ES-I3 (cell line): ENCODE measurements around the gene DPH7.
"Not testable (repeated sequence)": the region's sequence is repeated elsewhere in the genome, so short reads cannot be mapped to it uniquely, and the experiment has no call there.

Experiments
- H3K36me3 ChIP-seq: 2 replicates; pipeline ENCODE4 v1.6.1; 2013; ENCODE audit warnings: mild to moderate bottlenecking, low read length, control low read depth, moderate library complexity; ENCODE audit not compliant: insufficient read depth
- H3K4me1 ChIP-seq: 2 replicates; pipeline ENCODE4 v1.6.1; 2013; ENCODE audit warnings: mild to moderate bottlenecking, control low read depth, low read length; ENCODE audit not compliant: insufficient read depth
- H3K9ac ChIP-seq: 2 replicates; pipeline ENCODE4 v1.6.1; 2013; ENCODE audit warnings: low read depth, mild to moderate bottlenecking, low read length, moderate library complexity
- H3K9me3 ChIP-seq: 2 replicates; pipeline ENCODE4 v1.6.1; 2013; ENCODE audit warnings: mild to moderate bottlenecking, low read length, moderate library complexity; ENCODE audit not compliant: control insufficient read depth, insufficient read depth

The DPH7 gene

DNA sequence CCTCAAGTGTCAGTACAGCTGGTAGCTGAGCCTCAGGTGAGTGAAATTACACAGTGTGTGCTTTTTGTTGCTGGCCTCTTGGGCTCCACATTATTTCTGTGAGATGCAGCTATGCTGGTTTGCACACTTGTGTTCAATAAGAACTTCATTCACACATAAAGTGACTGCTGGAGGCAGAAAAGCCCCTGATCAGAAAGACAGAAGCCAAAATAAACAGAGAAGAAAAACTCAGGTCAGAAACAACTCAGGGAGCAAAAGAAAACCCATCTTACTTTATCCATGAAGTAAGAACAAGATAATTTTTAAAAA is 43.7 kb downstream of the DPH7 start:
- no peak overlapping the region for H3K9ac ChIP-seq
- H3K9me3 ChIP-seq = no peaks in the 10 kb centered on the region
- no peaks in the 10 kb centered on the region for H3K4me1 ChIP-seq
- no peaks in the 10 kb centered on the region for H3K36me3 ChIP-seq

DNA sequence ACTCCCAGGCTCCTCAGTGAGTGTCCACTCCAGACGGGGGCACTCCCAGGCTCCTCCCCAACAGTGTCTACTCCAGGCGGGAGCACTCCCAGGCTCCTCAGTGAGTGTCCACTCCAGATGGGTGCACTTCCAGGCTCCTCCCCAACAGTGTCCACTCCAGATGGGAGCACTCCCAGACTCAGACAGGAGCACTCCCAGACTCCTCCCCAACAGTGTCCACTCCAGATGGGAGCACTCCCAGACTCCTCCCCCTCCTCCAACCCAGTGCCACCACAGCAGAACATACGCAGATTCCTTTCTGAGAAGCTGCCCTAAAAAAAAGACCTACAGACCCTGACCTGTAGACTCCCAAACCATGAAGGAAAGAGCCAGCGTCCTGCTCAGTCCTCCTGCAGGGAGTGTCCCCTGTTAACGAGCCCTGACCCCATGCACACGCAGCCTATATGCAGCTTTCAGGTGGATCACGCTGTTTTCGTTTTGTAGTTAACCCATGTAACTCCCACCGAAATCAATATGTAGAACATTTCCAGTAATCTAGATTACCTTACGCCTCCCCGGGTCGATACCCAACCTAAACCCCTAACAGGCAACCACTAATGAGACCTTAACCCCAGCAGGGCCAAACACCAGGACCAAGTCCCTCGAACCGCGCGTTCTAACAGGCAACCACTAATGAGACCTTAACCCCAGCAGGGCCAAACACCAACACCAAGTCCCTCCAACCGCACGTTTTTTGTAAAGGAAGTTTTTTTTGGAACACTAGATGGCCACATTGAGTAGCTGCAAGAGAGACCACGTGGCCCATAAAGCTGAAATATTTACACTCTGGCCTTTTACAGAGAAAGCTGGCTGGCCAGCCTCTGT is 44.2 kb downstream of the DPH7 start:
- H3K9me3 ChIP-seq = no peaks in the 10 kb centered on the region
- H3K36me3 ChIP-seq = no peaks in the 10 kb centered on the region
- no peaks in the 10 kb centered on the region for H3K4me1 ChIP-seq
- H3K9ac ChIP-seq = no peak overlapping the region

DNA sequence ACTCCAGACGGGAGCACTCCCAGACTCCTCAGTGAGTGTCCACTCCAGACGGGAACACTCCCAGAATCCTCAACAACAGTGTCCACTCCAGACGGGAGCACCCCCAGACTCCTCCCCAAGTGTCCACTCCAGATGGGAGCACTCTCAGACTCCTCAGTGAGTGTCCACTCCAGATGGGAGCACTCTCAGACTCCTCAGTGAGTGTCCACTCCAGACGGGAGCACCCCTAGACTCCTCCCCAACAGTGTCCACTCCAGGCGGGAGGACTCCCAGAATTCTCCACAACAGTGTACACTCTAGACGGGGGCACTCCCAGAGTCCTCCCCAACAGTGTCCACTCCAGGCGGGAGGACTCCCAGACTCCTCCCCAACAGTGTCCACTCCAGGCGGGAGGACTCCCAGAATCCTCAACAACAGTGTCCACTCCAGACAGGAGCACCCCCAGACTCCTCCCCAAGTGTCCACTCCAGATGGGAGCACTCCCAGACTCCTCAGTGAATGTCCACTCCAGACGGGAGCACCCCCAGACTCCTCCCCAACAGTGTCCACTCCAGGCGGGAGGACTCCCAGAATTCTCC is 45.7 kb downstream of the DPH7 start:
- not testable (repeated sequence) for H3K9me3 ChIP-seq, H3K4me1 ChIP-seq, H3K9ac ChIP-seq, H3K36me3 ChIP-seq

DNA sequence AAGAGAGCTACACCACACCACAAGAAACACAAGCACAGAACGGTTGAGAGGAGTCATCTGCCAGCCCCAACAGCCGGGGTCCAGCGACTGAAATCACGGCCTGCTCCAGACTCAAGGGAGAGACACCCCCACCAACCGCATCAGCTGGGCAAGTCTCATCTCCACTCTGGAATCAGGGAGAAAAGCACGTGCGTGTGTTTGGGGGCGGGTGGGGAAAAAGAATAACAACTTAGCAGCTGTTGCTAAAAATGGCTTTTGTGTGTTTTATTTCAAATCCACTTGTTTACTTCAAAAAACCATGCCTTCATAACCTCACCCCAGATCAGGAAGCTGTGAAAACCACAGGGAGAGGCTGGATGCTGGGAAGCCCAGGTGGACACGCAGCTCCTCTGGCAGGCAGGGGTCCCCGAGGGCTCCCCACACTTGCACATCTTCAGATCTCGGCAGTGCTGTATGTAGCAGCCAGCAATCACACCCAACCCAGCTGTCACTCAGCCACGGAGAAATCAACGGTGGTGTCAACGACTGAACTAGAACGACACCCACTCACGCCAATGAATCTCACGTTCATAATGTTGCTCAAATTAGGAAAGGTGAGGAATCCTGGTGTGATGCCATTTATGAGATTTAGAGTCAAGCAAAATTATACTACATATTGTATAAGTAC is 47.5 kb downstream of the DPH7 start:
- Histone ChIP-seq H3K9ac (no peak overlapping the region), H3K9me3 (no peaks in the 10 kb centered on the region), H3K36me3 (no peaks in the 10 kb centered on the region), H3K4me1 (no peaks in the 10 kb centered on the region)

DNA sequence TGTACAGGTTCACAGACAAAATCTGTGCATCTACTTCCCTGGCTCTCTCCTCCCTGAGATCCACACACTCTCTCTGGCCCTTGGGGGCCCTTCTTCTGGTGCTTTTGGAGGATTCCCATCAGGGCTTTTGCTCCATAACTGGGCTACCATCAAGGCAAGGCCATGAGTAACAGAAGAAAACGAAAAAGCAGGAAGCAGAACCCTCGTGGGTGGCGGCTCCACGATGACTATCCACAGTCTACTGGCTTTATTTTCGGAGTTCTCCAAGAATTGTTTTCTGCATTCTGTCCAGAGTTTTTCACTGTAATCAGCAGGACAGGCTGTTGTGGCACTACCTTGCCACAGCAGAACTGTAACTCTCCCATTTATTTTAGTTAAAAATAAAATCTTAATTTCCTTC is 48.4 kb downstream of the DPH7 start:
- no peak overlapping the region for H3K9ac ChIP-seq
- no peaks in the 10 kb centered on the region for H3K4me1 ChIP-seq
- no peaks in the 10 kb centered on the region for H3K9me3 ChIP-seq
- no peaks in the 10 kb centered on the region for H3K36me3 ChIP-seq

DNA sequence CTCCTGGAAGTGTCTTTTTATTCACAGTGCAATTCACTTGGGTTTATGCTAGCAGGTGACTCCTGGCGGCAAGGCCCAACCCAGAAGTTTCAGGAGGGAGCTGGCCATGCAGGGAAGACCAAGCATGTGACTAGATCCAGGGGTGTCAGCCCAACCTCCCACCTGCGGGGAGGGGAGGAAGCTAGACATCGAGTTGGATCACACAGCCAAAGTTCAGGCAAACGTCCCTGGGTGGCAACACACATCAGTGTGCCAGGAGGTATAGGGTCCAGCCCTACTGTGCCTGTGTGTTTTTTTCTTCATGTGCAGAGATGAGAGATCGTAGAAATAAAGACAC is 53.8 kb downstream of the DPH7 start:
- no peaks in the 10 kb centered on the region for H3K4me1 ChIP-seq
- H3K9me3 ChIP-seq = no peaks in the 10 kb centered on the region
- no peak overlapping the region for H3K9ac ChIP-seq
- no peaks in the 10 kb centered on the region for H3K36me3 ChIP-seq

DNA sequence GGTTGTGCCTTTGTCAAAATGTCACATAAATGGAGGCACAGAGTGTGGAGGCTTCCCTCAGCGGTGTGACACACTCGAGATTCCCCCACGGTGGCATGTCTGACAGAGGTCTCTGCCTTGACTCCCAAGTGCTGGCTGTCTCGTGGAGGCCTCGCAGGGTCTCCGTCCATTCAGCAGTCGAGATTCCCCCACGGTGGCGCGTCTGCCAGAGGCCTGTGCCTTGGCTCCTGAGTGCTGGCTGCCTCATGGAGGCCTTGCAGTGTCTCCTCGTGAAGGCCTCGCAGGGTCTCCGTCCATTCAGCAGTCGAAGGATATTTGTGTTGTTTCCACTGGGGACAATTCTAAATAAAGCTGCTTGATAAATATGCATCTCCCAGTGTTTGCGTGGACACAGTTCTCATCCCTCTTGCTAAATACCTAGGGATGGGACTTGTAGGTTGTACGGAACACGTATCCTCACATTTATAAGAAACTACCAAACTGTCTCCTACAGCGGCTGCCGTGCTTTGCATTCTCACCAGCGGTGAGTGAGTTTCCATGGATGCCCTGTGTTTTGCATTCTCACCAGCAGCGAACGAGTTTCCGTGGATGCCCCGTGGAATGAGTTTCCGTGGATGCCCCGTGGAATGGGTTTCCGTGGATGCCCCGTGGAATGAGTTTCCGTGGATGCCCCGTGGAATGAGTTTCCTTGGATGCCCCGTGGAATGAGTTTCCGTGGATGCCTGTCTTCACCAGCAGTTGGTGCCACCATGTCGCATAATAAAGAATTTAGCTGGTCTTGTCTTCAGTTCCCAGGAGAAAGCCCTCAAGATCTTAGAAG is 54.4 kb downstream of the DPH7 start:
- no peak overlapping the region for H3K9ac ChIP-seq
- no peaks in the 10 kb centered on the region for H3K36me3 ChIP-seq
- H3K4me1 ChIP-seq = no peaks in the 10 kb centered on the region
- no peaks in the 10 kb centered on the region for H3K9me3 ChIP-seq

DNA sequence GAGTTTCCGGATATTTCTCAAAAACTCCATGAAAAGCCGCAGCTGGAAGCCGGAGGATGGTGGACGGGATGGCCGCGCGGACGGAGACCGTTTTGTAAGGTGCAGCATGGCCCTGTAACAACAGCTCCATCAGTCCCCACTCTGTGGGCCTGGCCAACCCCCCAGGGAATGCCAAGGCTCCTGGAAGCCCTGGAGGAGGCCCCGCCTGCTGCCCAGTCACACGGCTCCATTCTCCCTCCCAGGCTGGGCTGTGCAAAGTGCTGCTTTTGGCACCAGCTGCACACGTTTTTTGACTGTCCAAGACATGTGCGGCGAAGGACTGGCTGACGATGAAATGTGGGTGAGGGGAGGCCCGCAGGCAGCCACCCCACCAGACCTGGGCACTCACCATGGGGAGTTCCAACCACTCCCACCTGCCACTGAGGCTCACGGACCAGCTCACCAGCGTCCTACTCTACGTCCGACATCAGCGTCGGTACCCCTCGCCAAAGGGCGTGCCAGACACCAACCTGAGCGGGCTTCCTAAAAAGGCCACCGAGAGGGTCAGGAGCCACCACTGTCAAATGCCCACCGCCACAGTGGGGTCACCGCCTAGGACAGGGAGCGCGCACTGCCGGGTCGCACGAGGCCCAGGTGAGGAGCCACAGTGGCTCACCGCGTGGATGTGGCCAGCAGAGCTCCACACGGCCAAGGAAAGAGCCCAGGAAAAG is 55.8 kb downstream of the DPH7 start:
- H3K9me3 ChIP-seq = no peaks in the 10 kb centered on the region
- H3K9ac ChIP-seq = no peak overlapping the region
- H3K4me1 ChIP-seq = no peaks in the 10 kb centered on the region

DNA sequence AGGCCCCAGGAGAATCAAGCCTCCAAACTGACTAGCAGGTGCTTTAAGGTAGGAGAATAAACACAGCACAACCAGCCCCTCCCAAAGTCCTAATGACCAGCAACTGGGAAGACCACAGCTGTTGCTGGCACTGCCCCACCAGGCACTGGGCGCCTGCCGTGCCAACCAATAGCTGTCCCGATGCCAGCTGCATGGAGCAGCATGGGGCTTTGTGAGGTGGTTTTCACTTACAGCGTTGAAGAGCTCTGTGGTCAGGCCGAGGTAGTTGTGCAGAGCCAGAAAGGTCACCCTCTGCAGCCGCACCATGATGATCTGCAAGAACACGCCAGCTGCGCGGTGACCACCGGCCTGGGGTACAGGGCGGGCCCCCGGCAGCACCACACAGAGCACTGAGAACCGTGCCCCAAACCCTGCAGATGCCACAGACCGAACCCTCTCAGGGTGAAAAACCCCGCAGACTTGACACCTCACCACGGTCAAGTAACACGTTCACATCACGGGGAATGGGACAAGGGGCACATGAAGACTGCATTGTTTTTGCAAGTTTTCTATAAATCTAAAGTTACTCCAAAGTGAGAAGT is 57.2 kb downstream of the DPH7 start:
- Histone ChIP-seq H3K36me3 (no peaks in the 10 kb centered on the region), H3K9me3 (no peaks in the 10 kb centered on the region), H3K9ac (no peak overlapping the region), H3K4me1 (no peaks in the 10 kb centered on the region)

More for the DNA sequence above, 55.8 kb downstream of the DPH7 start:
- no peaks in the 10 kb centered on the region for H3K36me3 ChIP-seq

DNA sequence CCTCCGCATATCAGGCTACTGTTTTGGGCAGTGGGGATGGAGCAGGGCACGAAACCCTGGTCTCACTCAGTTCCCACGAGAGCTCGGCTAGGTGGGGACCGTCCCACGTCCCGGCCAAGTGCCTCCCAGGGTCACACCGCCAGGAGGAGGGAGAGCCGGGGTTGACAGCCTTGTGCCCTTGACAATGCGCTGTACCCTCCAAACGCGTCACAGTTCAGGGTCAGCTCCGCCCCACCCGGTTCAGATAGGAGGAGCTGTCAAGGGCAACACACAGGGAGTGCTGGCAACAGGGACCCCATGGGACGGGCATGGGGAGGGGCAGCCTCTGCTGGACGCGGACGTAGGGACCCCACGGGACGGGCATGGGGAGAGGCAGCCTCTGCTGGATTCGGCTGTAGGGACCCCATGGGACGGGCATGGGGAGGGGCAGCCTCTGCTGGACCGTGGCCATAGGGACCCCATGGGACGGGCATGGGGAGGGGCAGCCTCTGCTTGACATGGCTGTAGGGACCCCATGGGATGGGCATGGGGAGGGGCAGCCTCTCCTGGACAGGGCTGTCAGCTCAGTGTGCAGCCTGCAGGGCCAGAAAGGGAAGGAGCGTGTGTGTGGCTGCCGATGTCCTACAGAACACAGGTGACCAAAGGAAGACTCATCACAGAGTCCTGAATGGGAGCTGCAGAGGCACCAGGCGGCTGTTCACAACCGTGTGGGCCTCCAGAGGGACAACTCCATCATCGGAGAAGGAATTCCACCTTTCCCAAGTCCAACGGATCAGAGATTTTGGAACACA is 57.9 kb downstream of the DPH7 start:
- H3K9me3 ChIP-seq = no peaks in the 10 kb centered on the region
- no peaks in the 10 kb centered on the region for H3K4me1 ChIP-seq
- no peak overlapping the region for H3K9ac ChIP-seq
- no peaks in the 10 kb centered on the region for H3K36me3 ChIP-seq

DNA sequence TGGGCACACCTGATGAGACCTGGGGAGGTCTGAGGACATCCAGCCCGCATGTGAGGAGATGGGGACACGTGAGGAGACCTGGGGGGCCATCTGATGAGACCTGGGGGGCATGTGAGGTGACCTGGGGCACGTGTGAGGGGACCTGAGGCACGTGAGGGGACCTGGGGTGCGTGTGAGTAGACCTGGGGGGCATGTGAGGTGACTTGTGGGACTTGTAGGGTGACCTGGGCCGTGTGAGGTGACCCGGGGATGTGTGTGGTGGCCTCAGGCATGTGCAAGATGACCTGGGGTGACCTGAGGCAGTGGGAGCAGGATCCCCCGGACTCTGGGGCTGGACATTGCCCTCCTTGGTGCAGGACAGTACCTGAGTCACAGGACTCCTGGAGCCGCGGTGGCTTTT is 59.2 kb downstream of the DPH7 start:
- H3K4me1 ChIP-seq = no peaks in the 10 kb centered on the region
- no peak overlapping the region for H3K9ac ChIP-seq
- H3K36me3 ChIP-seq = no peaks in the 10 kb centered on the region
- H3K9me3 ChIP-seq = no peaks in the 10 kb centered on the region

DNA sequence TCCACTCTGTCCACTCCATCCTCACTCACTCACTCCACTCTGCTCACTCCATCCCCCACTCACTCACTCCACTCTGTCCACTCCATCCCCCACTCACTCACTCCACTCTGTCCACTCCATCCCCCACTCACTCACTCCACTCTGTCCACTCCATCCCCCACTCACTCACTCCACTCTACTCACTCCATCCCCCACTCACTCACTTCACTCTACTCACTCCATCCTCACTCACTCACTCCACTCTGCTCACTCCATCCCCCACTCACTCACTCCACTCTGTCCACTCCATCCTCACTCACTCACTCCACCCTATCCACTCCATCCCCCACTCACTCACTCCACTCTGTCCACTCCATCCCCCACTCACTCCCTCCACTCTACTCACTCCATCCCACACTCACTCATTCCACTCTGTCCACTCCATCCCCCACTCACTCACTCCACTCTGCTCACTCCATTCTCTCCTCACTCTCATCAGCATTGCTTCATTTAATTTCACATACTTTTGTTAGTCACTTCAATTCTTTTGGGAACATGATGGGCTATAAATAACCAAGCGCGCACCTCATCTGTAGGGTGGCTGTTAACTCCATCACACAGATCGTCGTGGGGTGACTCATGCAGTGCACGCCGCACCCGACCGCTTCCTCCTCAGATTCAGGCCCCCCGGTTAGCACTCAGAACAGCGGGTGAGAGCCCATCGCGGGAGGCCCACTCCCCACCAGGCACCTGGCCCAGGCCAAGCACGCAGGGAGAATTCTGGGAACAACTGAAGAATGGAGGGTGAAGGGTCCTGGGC is 59.9 kb downstream of the DPH7 start:
- H3K36me3 ChIP-seq, H3K9me3 ChIP-seq, H3K9ac ChIP-seq: not testable (repeated sequence)

More for the DNA sequence above, 59.9 kb downstream of the DPH7 start:
- not testable (repeated sequence) for H3K4me1 ChIP-seq
